ENCODE results near the gene UTP11. TPM values are rescaled to one million over a fixed set of nuclear protein-coding genes. Genes with fewer than 3 reads are reported as not detected.

UTP11 gene
- total RNA-seq, 1 donor from 2014 or later = 29.1 TPM

DNA sequence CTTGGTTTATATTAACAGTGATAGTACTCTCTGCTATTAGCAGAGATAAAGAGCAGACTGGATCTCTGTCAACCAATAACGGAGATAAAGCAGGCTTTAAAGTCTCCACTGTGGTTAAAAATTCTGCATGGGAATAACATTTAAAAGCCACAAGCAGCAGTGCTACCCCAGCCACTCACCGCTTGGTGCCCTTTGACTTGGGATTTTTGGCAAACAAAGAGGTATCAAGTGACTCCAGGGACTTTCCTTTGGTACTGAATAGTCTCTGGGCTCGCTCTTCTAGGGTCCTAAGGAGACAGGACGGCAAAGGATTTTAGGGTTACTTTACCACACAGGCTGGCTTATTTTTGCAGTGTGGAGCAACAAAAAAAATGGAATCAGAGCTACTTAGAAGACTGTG lies 34.0 kb upstream of the UTP11 start:
- DNase-seq = no peak
- H3K36me3 ChIP-seq = peaks cover 98% of the 10 kb centered on the region
- H3K4me3 ChIP-seq = no peak overlapping the region
- no peaks in the 10 kb centered on the region for H3K9me3 ChIP-seq
- no peak overlapping the region for H3K27ac ChIP-seq
- H3K4me1 ChIP-seq = no peaks in the 10 kb centered on the region
- intact Hi-C loops (cut with DNase I) = no loop called here
- ATAC-seq = no peak
- no peak for TF ChIP-seq CTCF (IDR thresholded peaks at IDR 0.05)
- H3K27me3 ChIP-seq = no peaks in the 10 kb centered on the region

DNA sequence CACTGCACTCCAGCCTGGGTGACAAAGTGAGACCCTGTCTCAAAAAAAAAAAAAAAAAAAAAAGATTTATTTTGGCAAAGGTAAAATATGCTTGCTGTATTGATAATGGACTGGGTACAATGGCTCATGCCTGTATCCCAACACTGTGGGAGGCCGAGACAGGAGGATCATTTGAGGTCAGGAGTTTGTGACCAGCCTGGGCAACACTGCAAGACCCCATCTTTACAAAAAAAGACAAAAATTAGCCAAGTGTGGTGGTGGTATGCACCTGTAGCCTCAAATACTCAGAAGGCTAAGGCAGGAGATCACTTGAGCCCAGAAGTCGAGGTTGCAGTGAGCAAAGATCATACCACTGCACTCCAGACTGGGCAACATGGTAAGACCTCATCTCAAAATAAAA lies 29.0 kb upstream of the UTP11 start:
- H3K4me1 ChIP-seq = peaks cover 11% of the 10 kb centered on the region
- TF ChIP-seq CTCF (IDR thresholded peaks at IDR 0.05) = no peak
- ATAC-seq (no peak), DNase-seq (no peak)
- H3K9me3 ChIP-seq = no peaks in the 10 kb centered on the region
- intact Hi-C loops (cut with DNase I) = loop anchor here (10.0 kb wide), 1 partner anchor 99 kb away; no protein-coding TSS in a partner anchor
- H3K27ac ChIP-seq = no peak overlapping the region
- H3K27me3 ChIP-seq = no peaks in the 10 kb centered on the region
- H3K36me3 ChIP-seq = peaks cover 92% of the 10 kb centered on the region
- no peak overlapping the region for H3K4me3 ChIP-seq

DNA sequence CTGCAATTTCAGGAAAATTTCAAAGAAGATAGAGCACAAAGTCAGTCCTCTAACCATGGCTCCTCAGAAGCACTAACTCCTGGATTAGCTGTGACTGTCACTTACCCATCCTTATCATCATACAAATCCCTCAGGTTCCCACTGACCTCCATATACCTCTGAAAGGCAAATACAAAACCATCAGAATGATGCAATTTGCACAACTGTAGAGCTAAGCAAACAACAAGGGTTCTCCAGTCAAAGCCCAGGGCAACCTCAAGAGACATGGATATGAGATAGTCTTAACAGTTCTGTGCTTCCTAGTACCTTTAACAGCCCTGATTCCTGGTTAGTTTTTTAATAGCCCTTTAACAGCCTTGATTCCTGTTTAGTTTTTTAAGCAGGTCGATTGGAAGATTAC lies 24.9 kb upstream of the UTP11 start:
- H3K4me1 ChIP-seq = peaks cover 16% of the 10 kb centered on the region
- no peak for ATAC-seq
- H3K36me3 ChIP-seq = peaks cover 51% of the 10 kb centered on the region
- no peak overlapping the region for H3K27ac ChIP-seq
- H3K4me3 ChIP-seq = no peak overlapping the region
- H3K27me3 ChIP-seq = no peaks in the 10 kb centered on the region
- no peaks in the 10 kb centered on the region for H3K9me3 ChIP-seq
- TF ChIP-seq CTCF (IDR thresholded peaks at IDR 0.05) = no peak
- DNase-seq = no peak
- intact Hi-C loops (cut with DNase I) = loop anchor here (10.0 kb wide), 1 partner anchor 103 kb away; no protein-coding TSS in a partner anchor

DNA sequence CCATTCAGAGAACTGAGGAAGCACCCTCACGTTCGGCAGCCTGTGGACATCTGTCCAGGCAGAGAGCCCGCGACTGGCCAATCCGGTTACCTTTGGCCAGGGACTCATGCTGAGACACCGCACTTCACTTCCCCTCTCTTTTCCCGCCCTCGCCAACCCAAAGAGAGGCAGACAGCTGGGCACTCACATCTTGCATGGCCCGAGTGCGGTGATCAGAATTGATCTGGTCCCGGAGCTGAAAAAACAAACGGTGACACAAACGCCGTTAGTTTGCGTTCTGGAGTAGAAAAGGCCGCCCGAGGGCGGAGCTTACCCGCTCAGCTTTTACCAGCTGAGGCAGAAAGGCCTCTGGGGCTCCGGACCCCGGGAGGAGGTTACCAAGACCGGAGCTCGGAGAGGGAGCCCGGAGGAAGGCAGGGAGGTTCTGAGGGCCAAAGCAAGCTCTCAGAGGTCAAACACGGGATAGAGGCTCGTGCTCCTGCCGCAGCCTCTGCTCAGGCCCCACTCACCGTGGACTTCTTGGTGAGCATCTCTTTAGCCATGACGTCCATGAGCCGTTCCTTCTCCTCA lies 23.1 kb upstream of the UTP11 start:
- ATAC-seq (peak; percentile 51), DNase-seq (peak; percentile 76)
- H3K36me3 ChIP-seq = peaks cover 33% of the 10 kb centered on the region
- H3K4me1 ChIP-seq = peaks cover 16% of the 10 kb centered on the region
- no peak for TF ChIP-seq CTCF (IDR thresholded peaks at IDR 0.05)
- no peaks in the 10 kb centered on the region for H3K27me3 ChIP-seq
- peak overlapping the region; percentile 82 for H3K27ac ChIP-seq
- no peaks in the 10 kb centered on the region for H3K9me3 ChIP-seq
- peak overlapping the region; percentile 100 for H3K4me3 ChIP-seq
- intact Hi-C loops (cut with DNase I) = loop anchor here (10.0 kb wide), 1 partner anchor 105 kb away; no protein-coding TSS in a partner anchor

DNA sequence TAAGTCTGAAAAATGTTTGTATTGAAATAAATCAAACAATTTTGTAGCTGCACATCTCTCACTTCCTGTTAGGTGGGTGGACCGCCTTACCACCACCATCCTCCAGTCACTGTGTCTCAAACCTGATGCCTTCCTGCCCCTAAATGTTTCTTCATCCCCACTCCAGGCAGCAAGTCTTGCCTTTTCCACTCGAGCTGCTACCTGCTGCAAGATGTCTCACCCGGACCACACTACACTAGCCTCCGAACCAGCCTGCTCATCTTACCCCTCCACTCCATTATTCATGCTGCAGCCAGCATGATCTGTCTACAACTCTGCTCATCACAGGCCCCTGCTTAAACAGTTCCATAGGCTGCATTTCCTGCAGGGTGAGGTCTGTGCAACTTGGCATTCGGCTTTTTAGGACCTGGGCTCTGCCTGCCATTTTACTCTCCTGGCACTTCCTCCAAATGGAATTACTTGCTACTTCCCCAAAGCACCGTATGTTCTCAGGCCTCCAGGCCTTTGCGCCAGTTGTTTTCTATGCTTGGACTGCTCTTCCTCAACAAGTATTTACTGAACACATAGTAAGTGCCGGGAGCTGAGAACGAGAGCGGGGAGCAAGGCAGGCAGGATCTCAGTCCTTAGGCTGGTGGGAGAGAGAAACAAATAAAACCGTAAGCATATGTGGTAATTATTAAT lies 17.5 kb upstream of the UTP11 start:
- H3K4me3 ChIP-seq = peak overlapping the region; percentile 58
- peaks cover 15% of the 10 kb centered on the region for H3K36me3 ChIP-seq
- no peaks in the 10 kb centered on the region for H3K27me3 ChIP-seq
- H3K27ac ChIP-seq = peak overlapping the region; percentile 84
- ATAC-seq = peak; percentile 4
- H3K4me1 ChIP-seq = peaks cover 32% of the 10 kb centered on the region
- intact Hi-C loops (cut with DNase I) = no loop called here
- no peaks in the 10 kb centered on the region for H3K9me3 ChIP-seq
- DNase-seq = no peak
- TF ChIP-seq CTCF (IDR thresholded peaks at IDR 0.05) = no peak
